ENCODE measurements around the gene KIF18A.
"Not testable (repeated sequence)": the region's sequence is repeated elsewhere in the genome, so short reads cannot be mapped to it uniquely, and the experiment has no call there.

The KIF18A gene

GRCh38 chr11:28106353-28107043, 1.5 kb downstream of the KIF18A start:
- DNase-seq, result peak; percentile 30

- peak; percentile 50 for DNase-seq
Measured at GRCh38 chr11:28105869-28106268, 2.1 kb downstream of the KIF18A start.

DNA sequence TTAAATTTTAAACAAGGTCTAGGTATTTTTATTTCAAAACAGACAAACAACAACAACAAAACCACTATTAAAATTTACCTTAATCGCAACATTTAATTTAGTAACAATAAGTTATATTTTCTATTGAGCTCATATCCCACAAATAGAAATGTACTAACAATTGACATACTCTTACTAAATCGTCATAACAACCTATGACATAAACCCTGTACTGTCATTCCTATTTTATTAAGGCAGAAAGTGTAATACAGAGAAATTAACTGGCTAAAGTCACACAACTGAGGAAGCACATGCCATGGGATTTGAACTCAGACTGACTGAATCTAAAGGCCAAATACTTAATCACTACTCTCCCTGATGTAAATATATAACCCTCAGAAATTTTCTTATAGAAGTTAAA, 3.0 kb downstream of the KIF18A start:
- DNase-seq, result no peak

GRCh38 chr11:28104425-28104824, 3.5 kb downstream of the KIF18A start:
- no peak for DNase-seq

DNA sequence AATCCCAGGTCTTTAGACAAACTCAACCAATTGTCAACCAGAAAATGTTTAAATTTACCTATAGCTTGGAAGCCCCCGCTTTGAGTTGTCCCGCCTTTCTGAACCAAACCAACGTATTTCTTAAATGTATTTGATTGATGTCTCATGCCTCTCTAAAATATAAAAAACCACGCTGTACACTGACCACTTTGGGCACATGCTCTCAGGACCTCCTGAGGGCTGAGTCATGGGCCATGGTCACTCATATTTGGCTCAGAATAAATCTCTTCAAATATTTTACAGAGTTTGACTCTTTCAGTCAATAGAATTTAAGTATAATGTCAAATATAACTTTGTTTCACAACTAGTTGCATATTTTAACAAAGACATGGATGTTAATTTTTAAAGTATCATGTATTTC, 5.7 kb downstream of the KIF18A start:
- DNase-seq, result not testable (repeated sequence)

DNA sequence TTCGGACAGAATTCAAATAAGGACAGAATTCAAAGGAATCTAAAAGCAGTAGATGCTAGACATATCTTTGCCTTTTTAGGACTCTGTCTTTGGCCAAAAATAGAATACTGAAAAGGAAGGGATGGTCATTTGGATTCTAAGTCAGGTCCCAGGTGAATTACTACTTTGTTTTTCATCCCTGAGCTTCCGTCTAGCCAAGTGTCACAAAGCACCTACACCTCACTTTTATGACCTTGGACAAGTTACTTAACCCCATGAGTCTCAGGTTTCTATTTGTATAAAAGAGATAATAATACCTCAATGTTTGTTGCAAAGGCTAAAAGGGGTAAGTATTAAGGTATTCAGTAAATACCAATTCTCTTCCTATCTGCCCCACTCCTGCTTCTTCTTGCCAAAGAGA, 7.3 kb downstream of the KIF18A start:
- no peak for DNase-seq

GRCh38 chr11:28099715-28100114, 8.2 kb downstream of the KIF18A start:
- DNase-seq, result no peak

- no peak for DNase-seq
Measured at GRCh38 chr11:28098257-28098656, 9.7 kb downstream of the KIF18A start.

DNA sequence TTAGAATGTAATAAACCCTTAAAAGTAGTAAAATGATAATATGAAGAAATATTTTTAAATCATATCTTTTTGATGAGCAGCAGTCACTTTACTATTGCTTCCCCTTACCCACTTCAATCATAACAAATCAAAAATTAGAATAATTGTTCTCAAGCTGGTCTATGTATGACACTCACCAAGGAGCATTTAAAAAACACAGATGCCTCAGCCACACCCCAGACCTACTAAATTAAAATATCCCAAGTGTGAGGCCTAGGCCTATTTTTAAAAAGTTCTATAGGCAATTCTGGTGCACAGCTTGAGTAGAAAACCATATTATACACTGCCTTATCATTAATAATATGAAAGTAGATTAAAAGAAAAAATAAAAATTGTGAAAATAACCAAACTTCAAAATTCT, 15.2 kb downstream of the KIF18A start:
- no peak for DNase-seq

DNA sequence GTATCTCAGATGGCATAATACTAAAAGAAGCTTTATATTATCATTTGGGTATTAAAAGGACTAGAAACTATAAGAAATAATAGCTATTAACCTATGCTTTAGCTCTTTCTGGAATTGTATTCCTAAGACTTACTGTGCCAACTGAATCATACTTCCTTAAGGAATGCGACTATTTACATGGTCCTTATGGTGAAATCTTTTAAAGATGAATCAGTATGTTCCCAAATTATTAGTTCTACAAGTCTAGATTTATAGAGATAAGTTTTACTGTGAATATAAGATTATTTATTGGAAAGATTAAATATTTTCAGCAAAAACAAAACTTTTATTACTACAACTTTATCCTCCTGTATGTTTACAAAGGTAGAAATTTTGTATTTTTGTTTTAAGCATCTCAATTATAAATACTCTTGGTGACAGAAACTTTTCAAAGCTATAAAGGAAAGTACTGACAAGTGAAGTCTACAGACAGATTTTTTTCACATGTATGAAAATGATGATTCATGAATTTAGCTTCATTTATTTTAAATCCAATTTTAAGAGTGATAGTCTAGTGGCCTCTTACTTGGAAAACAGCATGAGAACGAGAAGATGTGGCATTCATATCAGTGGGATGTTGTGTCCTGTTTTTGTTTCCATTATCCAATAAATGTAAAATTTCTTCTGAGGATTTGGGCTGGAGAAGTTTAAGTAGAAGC, 17.8 kb downstream of the KIF18A start:
- no peak for DNase-seq

DNA sequence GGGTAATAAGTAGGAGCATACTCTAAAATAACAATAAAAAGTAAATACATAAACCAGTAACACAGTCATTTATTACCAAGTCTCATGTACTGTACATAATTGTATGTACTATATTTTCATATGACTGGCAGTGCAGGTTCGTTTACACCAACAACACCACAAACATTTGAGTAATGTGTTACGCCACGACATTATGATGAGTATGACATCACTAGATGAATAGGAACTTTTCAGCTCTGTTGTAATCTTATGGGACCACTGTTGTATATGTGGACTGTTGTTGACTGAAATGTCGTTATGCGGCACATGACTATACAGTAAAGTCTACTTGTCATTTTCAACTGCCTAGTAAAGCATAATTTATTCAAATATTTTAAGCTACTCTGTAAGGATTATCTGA, 18.6 kb downstream of the KIF18A start:
- no peak for DNase-seq

DNA sequence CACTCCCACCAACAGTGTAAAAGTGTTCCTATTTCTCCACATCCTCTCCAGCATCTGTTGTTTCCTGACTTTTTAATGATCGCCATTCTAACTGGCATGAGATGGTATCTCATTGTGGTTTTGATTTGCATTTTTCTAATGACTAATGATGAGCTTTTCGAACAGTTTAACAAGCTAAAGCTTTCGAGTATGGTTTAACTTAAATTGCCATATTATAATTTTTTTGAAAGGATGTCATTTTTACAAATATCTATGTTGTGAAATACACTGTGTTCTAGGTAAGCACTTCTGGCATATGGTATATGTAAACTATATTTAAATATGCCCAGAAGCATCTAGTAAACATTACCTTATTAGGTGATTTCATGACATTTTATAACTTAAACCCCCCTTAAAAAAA, 20.3 kb downstream of the KIF18A start:
- DNase-seq, result not testable (repeated sequence)

DNA sequence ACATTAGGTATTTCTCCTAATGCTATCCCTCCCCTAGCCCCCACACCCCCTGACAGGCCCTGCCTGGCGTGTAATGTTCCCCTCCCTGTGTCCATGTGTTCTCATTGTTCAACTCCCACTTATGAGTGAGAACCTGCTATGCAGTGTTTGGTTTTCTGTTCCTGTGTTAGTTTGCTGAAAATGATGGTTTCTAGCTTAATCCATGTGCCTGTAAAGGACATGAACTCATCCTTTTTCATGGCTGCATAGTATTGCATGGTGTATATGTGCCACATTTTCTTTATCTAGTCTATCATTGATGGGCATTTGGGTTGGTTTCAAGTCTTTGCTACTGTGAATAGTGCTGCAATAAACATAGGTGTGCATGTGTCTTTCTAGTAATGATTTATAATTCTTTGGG, 20.8 kb downstream of the KIF18A start:
- DNase-seq, result not testable (repeated sequence)

- DNase-seq, result no peak
Measured at GRCh38 chr11:28086569-28086968, 21.4 kb downstream of the KIF18A start.

DNA sequence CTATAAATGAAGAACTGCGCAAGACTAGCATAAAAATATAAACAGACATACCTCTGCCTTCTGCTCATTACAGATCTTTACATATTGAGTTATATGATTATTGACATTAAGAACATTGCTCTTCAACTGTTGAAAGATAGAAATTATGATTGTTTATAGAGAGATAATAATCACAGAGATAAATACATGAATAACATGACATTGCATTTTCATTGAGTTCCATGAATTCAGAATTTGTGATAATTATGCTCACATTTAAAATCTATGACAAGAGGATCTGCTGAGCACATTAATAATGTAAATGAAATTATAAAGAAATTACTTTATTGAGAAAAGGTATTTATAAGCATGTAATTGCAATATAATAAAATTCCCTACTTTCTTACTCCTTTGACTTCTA, 24.8 kb downstream of the KIF18A start:
- DNase-seq, result no peak

- no peak for DNase-seq
Measured at GRCh38 chr11:28077521-28077920, 30.4 kb downstream of the KIF18A start.

- DNase-seq, result no peak
Measured at GRCh38 chr11:28072321-28072720, 35.6 kb downstream of the KIF18A start.

GRCh38 chr11:28071305-28071704, 36.7 kb downstream of the KIF18A start:
- no peak for DNase-seq

- DNase-seq, result no peak
Measured at GRCh38 chr11:28058333-28058732, 49.6 kb downstream of the KIF18A start.

- no peak for DNase-seq
Measured at GRCh38 chr11:28054821-28055220, 53.1 kb downstream of the KIF18A start.

GRCh38 chr11:28049338-28050216, 58.4 kb downstream of the KIF18A start:
- DNase-seq, result no peak

DNA sequence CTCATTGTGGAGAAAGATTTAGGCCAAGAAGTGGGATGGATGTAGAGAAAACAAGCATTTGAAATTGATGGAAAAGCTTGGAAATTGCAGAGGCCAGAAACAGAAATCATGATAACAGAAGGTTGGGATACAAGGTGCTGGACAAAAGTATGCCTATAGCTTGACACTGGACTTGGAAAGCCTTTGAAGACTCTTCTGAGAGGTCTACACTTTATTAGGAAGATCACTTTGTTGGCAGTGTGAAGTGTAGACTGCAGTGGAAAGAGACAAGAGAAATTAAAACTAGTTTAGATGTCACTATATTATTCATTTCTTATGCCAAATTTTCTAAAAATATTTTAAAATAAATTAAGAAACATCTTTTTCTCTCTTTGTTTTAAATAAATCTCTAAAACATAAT, 59.1 kb downstream of the KIF18A start:
- no peak for DNase-seq

DNA sequence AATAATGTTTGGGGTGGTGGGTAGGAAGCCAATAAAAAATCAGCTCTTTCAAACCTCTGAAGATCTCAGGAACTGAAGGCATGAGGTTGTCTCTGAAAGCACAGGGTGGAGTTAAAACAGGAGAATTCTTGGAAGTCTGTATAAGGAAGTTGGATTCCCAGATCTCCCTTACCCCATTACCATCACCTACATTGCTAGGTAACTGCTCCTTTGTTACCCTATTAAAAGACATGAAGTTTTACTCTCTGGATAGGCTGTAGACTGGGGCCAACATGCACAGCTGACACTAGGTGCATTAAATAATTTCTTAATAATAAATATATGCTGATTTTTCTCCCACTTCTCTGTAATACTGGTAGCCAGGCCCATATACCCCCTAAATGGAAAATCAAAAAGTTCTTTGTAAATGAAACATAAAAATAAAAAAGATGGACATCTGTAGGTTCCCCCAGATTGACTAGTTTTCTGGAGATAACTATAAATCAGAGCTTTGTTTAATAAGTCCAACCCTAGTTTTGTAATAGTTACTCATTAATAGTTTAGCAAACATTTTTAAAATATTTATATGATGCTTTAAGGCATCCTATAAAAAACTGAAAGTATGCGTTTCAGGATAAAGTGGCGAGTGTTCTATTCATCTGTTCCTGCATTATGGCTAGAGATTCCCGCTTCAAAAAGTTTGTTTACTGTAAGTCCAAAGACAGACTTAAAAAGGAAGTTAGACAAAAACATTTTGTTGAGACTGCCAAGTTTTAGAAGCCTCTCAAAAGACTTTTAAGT, 63.8 kb downstream of the KIF18A start:
- DNase-seq, result no peak
